HG03095 (cell line): ENCODE data around the gene LCN6.
A peak's percentile ranks its signal among the peaks of the same experiment; 100 is the strongest.

Source experiments
- ATAC-seq: cut with Tn5 transposase; IDR thresholded peaks from one replicate; pipeline ENCODE4 v1.9.1; 2021; ENCODE audit warnings: moderate library complexity; ENCODE audit not compliant: unreplicated experiment

LCN6 gene

DNA sequence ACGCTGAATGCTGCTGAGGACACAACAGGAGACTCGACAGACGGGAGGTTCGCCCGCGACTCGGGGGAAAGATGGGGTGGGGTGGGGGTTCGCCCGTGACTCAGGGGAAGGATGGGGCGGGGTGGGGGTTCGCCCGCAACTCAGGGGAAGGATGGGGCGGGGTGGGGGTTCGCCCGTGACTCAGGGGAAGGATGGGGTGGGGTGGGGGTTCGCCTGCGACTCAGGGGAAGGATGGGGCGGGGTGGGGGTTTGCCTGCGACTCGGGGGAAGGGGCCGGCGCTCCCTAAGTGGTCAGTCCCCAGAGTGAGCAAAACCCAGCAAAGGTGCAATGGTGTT is 2.2 kb downstream of the LCN6 start:
- ATAC-seq = no peak

DNA sequence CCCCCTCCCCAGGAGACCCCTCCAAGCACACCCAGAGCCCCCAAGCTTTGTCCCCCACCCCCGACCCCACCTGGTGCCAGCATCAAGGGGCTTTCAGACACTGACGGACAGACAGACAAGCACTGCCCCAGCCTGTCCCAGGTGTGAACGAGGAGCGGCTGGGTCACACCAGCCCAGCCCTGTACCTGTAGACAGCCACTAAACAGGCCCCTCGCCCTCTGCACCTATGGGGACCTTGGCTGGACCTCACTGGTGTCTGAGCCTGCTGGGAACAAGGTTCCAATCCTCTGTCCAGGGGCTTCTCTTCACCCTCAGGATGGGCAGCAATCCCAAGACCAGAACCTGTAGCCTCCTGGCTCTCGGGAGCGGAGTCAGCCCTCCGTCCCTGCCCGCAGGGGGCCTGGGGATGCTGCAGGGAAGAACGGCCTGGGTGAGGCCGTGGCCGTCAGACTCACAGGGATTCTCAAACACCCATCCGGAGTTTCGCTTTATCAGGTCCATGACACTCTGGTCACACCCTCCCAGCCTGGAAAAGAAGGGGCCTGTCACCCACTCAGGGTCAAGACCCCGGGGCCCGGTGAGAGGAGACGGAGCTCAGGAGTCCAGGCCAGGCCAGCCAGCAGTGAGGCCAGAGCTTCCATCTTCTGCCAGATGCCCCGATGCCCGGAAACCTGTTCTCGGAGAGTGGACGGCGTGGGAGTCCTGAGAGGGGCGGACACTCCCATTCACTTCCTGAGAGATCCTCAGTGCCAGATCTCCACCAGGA is 2.8 kb downstream of the LCN6 start:
- ATAC-seq = no peak

DNA sequence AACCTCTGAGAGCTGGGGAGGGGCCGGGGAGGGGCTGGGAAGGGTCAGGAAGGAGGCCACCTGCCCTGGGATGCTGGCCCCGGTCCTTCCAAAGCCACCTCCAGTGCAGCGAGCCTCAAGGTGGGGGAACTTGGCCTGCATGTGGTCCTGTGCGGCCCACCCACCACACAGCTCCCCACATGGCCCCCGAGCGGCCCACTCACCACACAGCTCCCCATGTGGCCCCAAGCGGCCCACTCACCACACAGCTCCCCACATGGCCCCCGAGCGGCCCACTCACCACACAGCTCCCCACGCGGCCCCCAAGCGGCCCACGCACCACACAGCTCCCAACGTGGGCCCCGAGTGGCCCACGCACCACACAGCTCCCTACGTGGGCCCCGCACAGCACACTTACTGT is 3.6 kb downstream of the LCN6 start:
- ATAC-seq = no peak

DNA sequence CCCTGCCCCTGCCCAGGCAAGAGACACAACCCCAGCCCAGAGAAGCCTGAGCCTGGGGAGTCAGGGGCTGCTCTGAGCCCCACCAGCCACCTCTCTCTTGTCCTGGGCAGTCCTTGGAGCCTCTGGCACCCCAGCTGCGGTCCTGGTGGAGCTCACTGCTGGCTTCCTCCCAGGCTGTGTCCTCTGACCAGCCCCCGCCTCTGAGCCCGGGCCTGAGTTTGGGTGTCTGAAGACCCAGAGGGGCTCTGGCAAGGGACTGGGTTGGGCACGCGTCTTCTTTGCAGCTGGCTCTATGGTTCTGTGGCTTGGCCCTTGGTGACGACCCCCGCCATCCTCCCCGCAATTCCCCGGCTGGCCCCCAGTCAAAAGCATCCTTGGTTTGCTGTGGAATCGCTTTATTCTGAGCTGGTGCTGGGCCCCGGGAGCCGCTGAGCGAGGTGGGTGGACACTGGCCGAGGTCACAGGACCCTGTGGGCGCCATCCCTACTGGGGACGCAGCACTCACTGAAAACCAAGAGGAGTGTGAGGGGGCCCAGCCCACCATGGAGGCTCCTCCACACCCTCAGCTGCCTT is 4.6 kb downstream of the LCN6 start:
- no peak for ATAC-seq

DNA sequence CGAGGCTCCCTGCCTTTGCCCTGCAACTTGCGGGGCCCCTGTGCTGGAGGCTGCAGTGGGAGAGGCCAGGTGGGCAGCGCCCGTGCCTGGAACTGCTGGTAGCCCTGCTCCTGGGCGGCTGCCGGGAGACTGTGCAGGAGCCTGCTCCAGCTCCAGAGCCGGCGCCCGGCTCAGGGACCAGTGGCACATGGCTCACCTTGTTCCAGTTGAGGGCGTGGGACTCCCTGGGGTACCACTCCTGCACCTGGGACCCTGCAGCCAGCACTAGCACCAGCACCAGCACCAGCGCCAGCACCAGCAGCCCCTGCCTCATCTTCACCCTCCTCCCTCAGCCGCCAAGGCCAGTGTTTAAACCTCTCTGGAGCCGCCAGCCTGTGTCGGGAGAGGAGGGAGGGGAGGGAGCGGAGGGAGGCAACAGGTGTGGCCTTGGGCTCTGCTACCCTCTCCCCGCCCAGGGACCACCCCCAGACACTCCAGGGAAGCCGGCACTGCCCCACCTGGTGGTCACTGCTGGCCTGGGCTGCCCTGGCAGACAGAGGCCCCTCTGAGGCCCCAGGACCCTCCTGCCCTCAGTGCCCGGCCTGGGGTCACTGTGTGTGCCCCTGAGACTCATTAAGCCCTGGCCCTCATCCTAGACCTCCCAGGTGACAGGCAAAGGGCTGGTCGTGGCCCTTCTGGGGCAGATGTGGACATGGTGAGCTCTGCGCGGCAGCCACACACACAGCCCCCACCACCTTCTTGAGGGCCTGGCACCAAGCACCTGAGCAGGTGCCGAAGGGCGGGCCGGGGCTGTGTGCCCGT is 5.5 kb downstream of the LCN6 start, which contains the start of gene LCN10:
TSS of gene LCN10 (minus strand) at position 350 of the 801 bp plus-strand sequence. CDS start at position 313, 37 bp downstream.
- ATAC-seq = no peak

DNA sequence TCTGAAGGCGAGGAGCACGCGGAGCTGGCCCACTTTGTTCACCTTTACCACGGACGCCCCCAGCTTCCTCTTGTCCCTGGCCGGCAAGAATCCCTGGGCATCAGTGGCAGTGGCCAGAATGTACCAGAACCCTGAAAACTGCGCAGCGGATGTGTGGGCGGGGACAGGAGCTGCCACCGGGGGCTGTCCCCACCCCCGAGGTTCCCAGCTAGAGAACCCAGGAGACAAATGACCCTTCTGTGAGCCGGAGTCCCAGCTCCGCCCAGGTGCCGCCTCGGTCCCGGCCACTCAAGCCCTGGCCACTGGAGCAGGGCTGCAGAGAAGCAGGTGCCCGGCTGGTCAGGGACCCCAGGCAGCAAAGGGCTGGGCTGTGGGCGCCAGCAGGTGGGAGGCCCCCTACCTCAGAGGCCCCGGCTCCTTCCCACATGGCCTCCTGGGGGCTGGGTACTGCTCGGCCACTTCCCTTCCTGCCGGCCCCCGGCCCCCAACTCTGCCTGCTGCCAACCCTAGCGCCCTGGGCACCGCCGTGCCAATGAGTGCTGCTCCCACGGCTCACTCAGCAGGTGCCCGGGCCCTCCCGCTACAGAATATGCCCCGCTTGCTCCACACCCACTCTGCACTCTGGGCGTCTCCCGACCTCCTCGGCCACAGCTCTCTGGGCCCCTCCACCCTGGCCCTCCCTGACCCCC is 6.3 kb downstream of the LCN6 start:
- no peak for ATAC-seq

DNA sequence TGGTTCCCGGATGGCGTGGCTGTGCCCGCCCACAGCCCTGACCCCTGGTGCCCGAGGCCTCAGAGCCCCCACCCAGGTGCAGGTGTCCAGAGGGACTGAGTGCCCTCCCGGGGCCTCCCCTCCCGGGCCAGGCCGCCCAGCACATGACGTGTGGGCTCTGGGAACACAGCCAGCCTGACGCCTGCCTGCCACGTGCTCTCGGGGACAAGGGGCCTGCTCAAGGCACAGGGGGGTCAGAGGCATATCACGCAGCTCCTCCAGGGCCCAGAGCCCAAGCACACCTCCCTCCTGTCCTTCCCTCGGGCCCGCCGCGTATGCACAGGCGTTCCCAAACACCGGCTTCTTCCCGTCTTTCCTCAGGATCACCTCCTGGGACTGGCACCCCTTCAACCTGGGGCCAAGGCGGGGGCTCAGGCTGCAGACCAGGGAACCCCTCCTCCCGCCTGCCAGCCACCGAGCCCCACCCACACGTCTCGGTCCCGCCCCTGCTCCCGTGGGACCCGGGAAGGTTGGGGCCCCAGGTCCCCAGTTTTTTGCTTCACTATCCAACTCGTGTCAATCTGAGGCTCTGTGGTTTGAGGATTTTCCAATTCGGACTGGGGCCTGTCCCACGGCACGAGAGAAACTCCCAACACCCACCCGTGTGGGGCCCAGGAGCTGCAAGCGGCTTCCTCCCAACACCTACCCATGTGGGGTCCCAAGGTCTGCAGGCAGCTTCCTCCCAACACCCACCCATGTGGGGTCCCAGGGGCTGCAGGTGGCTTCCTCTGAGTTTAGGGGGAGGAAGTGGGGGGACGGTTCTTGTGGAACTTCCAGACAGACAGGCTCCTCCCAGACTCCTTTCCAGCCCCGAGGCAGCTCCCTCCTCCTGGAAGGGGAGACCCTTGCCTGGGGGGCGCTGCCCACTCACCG is 7.1 kb downstream of the LCN6 start:
- no peak for ATAC-seq

DNA sequence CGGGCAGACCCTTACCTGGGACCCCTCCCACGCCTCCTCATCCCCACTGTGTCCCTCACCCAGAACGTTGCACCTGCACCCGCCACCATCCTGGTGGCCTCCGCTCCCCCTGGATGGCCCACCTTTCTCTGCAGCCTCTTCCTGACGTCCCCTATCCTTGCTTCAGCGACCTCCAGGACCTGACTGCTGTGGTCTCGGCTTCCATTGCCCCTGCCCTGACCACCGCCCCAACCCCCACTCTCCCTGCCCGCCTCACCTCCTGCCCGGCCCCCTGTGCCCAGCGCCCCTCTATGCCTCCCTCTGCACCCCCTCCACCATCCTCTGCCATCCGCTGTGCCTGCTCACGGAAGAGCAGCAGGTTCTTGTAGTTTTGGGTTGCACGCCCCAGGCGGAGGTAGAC is 7.8 kb downstream of the LCN6 start:
- no peak for ATAC-seq

DNA sequence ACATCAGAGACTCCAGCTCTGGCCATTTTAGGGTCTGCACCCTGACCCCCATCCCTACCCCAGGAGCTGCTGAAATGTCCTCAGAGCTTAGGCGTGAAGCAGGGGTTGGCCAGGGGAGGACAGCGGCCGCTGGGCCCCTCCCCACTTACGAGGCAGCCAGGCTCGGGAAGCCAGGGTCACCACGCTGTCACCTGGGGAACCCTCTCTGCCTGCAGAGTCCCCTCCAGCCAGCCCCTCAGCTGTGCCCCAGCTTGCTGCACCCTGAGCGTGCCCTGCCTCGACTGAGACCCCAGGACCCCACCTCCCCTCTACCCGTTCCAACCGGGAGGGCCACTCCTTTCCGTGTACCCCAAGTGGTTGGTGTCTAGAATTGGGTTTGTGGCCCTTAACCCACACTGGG is 8.3 kb downstream of the LCN6 start:
- ATAC-seq = no peak

DNA sequence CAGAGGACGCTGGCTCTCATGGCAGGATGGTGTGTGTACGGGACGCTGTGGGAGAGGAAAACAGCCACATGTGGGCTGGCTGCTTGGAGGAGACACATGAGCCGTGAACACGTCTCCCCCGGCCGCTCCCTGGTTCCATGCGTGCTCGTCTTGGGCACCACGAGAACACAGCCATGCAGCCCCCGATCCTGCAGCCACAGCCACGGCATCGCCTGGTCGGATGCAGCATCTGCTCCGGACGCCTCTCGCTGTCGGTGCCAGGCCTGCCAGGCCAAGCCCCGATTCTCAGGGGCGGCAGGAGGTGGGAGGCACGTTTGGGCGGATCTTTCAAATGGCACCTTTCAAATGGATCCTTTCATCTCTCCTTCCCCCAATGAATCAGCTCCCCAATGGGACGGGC is 8.8 kb downstream of the LCN6 start:
- ATAC-seq = no peak

DNA sequence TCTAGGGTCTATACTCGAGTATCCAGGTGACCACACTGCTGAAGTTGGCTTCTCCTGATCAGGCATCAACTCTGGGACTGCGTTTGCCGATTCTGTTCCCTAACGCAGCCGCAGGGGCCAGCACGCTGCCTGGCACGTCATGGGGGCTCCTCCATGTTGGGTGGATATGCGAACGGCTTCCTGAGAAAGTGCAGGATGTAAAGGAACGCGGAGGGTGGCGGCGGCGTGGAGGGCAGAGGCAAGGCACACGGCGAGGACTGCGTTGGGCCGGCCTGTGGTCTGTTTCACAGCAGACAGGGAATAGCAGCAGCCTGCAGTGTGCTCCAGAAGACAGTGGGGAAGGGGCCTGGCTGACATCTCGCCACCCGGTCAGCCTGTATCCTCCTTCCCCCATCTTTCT is 9.4 kb downstream of the LCN6 start:
- ATAC-seq = no peak

DNA sequence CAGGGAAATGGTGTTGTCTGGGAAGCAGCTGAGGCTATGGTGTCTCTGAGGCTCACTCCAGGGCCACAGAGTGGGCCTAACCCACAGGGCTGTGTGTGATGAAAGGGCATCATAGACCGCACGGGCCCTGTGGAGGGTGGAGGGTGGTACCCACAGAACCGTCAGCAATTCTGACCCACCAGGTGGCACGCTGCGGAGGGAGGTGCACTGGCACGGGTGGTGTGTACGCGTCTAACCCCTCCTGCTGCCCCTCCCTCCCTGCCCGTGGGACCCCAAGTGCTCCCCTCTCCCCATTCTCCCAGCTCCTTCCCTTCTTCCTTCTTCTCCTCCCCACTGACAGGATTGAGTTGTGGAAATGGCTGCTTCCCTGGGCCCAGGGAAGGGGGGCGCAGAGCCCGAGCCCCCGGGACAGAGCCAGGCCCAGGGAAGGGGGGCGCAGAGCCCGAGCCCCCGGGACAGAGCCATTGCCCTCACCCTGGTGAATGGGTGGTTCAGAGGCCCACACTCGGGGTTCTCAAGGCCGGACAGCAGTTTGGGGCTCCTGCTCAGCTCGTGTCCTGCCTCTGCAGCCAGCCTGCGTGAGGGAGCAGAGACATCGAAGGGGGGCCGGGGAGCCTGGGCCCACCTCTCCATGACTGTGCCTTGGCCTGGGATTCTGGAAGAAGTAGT is 12.4 kb downstream of the LCN6 start:
- ATAC-seq = no peak

DNA sequence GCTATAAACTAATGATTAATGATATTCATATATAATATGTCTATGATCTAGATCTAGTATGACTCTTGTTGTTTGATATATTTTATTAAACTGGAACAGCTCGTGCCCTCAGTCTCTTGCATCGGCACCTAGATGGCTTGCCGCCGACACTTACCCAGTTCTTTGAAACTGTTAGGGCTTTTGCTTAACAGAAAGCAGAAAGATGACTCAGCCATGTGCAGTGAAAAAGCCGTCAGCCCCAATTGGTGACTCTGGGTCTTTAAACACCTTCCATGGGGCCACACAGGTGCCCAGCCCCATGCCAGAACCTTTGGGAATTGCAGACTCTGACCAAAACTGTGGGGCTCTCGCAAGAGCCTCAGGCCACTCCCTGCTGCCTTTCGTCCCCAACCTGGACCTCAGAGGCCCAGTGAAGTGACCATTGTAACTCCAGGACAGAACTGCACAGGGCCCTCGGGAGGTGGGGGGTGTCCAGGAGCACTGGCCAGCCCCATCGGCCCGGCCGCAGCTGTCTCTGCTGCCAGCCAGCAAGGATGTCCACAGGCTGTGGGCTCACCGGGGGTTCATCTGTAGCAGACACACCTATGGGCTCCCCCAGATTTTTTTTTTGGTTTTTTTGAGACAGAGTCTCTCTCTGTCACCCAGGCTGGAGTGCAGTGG is 13.4 kb downstream of the LCN6 start:
- ATAC-seq = no peak

DNA sequence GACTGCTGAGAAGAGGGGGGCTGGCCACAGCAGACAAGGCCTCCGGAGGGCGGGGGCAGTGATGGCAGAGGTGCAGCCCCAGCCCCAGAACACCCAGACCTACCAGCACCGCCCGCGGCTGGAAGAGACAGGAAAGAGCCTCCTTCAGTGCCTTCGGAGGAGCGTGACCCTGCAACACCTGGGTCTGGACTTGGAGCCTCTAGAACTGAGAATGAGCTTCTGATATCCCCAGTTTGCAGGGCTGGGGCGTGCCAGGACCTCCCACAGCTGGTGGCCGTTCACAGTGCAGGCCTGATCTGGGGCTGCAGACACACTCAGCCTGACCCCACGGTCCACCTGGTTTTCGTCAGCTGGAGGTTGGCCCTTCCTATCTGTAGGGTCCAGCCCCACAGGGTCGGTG is 14.7 kb downstream of the LCN6 start:
- no peak for ATAC-seq

DNA sequence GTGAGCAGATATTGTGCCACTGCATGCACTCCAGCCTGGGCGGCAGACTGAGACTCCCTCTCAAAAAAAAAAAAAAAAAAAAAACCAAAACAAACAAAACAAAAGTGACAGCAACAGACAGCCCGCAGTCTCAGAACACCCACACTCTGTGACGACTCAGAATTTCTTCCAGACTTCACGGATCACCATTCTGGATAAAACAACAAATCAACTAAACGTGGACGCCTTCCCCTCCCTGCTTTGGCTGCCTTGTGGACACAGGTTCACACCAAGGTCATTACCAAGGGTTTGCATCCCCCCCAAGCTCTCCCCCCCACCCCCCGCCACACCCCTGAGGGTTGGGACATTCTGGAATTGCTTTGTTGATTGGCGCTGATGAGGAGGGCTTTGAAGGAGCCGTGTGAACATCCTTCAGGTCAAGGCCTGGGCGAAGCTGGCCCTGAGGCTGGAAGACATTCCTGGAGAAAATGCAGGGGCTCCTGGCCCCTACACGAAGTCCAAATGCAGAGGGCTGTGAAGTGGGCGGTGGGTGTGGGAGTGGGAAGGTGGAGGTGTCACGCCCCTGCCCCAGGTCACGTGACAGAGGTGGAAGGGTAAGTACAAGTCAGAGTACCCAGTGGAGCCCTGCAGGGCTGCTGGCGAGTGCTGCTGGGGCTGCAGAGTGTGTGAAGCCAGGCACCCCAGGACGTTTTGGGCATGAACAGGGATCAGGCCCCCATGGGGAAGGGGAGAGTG is 15.7 kb downstream of the LCN6 start:
- ATAC-seq = no peak

DNA sequence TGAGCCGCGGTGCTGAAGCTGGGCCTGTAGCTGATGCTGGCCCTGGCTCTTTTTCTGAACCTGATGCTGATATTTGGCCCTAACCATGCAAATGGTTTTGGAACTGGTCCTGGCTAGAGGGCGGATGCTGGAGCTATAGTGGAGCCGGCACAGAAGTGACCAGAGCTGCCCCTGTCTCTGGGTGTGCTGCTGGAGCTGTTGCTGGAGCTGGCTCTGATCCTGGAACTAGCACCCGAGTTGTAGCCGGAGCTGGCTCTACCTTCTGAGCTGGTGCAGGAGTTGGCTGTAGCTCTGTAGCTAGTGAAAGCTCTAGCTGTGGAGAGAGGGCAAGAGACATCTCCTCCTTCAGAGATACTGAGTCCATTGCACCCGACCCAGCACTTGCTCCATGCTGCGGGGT is 18.4 kb downstream of the LCN6 start:
- no peak for ATAC-seq

DNA sequence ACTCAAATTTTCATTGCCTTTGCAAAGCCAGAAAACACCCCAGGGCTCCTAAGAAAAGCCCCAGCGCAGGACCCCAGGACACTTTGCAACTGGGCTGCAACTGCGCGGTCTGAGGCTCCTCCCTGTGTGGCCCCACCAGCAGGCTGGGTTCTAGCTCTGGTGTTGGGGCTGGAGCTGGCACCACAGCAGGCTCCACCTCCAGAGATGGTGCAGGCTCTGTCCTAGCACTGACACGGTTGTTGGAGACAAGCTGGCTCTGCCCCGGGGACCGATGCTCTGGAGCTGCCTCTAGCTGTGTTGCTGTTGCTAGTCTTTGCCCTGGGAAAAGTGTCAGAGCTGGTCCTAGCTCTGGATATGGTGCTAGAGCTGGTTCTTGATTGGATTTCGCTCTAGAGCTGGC is 19.2 kb downstream of the LCN6 start:
- ATAC-seq = no peak

DNA sequence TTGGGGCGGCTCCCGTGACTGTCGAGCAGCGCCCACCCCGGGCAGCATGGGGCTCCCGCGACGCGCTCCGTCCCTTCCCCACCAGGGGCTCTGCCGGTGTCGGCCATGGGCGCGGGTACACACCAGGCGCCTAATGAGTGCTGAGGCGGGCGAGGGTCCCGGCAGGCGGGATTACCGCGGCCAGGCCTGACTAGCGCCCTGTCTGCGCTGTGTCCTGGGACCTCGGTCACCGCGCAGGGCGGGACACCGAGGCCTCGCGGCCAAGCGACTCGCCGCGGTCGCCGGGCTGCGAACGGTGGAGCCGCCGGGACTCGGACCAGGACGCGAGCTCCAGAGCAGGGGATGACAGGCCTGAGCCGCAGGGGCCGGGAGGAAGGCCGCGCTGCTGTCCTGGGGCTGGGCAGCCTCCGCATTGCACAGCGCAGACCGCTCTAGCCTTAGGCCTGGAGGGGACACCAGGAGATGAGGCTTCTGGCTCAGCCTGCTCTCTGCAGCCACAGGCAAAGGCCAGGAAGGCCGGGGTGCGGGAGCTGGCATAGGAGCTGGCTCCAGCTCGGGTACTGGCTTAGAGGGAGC is 19.7 kb downstream of the LCN6 start:
- ATAC-seq = peak; percentile 18
